SH-SY5Y (cell line): Measurements from ENCODE around the gene ACMSD.

Experiments used
- GATA2 ChIP-seq: IDR thresholded peaks from 2 replicates; pipeline ENCODE4 v1.6.1; 2011; ENCODE audit warnings: mild to moderate bottlenecking, low read depth, low read length
- GATA3 ChIP-seq: IDR thresholded peaks from 2 replicates; pipeline ENCODE4 v1.6.1; 2011; ENCODE audit warnings: low read depth, mild to moderate bottlenecking, low read length, moderate library complexity

GRCh38 chr2:134846213-134846612 is 7.8 kb downstream of the ACMSD start:
- no peak for TF ChIP-seq GATA2
- no peak for TF ChIP-seq GATA3
